ENCODE measurements around the gene ABCC9.
"Not testable (repeated sequence)": the region's sequence is repeated elsewhere in the genome, so short reads cannot be mapped to it uniquely, and the experiment has no call there.

The ABCC9 gene

DNA sequence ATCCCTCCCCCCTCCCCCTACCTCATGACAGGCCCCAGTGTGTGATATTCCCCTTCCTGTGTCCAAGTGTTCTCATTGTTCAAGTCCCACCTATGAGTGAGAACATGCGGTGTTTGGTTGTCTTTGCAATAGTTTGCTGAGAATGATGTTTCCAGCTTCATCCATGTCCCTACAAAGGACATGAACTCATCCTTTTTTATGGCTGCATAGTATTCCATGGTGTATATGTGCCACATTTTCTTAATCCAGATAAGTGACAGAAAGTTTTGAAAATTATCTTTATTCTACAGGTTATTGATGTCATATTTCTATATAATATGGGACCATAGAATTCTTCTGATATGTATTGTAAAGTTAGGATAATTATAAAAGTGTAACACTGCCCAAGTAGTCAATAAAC, 11.3 kb downstream of the ABCC9 start:
- not testable (repeated sequence) for DNase-seq

GRCh38 chr12:21925296-21925913, 15.8 kb downstream of the ABCC9 start:
- DNase-seq: no peak

DNA sequence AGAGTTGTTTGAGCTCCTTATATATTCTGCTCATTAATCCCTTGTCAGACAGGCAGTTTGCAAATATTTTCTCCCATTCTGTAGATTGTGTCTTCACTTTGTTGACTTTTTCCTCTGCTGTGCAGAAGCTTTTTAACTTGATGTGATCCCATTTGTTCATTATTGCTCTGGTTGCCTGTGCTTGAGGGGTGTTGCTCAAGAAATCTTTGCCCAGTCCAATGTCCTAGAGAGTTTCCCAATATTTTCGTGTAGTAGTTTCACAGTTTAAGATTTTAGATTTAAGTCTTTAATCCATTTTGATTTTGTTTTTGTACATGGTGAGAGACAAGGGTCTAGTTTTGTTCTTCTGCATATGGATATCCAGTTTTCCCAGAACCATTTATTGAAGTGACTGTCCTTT, 19.8 kb downstream of the ABCC9 start:
- DNase-seq: no peak

DNA sequence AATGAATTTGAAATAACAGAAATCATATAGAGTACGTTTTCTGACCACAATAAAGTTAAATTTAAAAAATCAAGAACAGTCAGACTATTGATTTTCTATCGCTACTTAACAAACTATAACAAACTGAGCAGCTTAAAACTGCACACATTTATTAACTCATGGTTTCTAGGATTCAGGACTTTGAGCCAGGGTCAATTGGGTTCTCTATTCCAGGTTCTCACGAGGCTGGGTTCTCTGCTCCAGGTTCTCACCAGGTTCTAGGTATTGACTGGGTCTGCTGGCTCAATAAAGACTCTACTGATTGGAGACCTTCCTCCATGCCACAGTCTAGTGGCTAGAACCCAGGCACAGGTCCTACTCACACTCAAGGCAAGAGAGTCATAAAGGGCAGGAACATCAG, 22.8 kb downstream of the ABCC9 start:
- no peak for DNase-seq

DNA sequence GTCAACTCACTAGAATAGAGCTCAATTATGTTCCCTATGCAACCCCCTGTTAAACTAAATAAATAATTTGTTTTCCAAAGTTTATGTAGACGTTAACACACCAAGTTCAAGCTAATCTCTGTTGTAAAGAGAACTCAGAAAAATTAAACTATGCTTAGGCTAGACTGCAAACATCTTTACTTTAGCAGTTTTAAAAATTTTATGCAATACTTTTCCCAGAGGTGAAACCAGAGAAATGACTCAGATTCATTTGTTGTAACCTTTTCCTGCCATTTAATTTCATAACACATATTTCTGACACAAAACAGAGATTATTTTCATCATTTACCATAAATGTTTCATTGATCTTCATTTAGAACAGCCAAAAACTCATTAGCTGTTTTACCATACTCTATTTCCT, 27.4 kb downstream of the ABCC9 start:
- no peak for DNase-seq

DNA sequence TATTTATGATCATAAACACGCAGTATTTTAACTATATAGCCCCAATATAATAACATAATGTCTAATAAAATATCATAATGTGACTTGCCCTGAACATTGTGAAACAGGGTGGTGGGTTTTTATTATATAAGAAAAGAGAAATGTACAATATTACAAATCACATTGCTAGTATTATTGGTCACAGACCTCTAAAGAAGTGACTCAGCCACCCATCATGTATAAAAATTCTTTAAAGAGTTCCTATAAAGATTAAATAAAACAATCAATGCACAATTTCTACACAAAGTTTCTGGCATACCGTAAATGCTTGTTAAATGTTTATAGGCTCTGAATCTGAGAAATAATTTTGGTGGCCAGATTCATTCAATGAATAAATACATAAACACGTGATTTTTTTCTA, 28.9 kb downstream of the ABCC9 start:
- DNase-seq: no peak

DNA sequence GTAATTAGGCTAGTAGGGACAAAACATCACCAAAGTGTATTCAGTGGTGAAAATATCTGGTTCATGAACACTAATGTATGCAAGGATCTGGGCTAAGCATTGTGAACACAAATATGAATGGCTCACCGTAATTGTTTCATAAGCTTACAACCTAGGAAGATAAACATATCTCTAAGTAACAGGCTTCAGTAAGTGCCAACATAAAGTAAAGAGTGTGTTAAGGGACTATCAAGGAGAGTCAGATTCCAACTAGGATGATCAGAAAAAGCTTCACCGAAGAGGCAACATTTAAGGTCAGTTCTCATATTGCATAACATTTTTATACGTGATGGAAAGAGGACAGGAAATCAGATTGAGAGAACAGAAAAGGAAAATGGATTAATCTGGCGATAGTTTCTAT, 29.4 kb downstream of the ABCC9 start:
- no peak for DNase-seq

- no peak for DNase-seq
These were observed 30.6 kb downstream of the ABCC9 start for GRCh38 chr12:21910657-21911056.

DNA sequence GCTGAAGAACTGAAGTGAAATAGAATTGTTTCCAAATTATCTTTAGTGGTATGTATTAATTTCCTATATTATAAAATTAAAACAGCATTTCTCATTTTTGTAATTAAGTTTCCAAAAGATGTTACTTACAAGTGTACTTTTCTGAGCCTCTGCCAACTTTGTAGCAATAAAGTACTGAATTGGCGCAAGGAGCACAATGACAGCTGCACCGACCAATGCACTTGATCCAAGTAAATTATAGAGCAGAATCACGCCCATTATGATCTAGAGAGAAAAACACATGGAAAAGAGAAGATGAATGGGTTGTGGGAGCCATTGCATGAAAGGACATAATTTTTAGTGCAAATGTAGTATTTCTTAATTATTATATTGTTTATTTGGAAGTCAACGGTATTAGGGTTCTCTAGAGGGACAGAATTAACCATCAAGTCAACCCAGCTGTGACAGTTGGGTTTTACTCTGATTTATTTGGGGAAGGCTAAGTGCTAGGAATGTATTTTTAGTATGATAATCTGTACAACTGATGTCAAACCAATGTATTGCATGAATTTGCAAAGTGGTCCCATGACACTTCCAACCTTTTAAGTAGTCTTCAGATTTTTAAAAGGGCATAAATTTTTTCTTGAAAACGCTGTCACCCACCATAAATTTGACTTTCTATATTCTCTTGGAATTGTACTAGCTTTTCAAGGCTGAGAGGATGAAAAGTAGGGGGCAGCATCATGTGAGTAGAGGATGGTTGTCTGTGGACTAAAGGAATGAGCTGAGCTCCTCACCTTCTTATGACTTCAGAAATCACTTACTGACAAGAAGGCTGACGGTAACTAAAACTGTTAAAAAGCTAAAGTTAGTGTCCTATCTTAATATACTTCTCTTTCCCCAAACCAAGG, 33.0 kb downstream of the ABCC9 start:
- no peak for DNase-seq

DNA sequence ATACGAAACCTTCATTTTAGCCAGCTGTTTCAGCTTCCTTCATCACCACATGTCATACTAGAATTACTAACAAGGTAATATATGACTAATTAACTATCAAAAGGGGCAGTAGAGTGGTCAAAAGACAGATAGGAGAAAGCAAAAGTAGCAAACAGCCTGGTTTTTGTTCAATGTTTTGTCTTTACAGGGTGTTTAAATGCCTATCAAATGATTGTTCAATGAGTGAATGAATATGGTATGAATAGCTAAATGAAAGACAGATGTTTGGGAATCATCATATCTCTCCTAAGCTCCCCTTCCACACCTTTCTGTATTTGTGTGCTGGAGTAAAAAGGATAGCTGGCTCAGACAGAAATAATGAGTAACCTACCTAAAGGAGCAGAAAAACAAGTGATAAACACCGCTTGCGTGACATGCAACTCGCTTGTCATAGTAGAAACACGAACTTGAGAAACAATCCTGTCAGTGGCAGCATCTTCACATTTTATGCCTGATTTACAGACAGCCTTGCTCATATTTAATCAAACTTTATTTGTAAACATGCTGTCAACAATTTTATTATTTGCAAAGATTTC, 34.2 kb downstream of the ABCC9 start:
- DNase-seq: no peak

DNA sequence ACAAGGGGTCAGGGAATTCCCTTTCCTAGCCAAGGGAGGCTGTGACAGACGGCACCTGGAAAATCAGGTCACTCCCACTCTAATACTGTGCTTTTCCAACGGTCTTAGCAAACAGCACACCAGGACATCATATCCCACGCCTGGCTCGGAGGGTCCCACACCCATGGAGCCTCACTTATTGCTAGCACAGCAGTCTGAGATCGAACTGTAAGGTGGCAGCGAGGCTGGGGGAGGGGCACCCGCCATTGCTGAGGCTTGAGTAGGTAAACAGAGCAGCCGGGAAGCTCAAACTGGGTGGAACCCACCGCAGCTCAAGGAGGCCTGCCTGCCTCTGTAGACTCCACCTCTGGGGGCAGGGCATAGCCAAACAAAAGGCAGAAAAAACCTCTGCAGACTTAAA, 41.7 kb downstream of the ABCC9 start:
- not testable (repeated sequence) for DNase-seq

DNA sequence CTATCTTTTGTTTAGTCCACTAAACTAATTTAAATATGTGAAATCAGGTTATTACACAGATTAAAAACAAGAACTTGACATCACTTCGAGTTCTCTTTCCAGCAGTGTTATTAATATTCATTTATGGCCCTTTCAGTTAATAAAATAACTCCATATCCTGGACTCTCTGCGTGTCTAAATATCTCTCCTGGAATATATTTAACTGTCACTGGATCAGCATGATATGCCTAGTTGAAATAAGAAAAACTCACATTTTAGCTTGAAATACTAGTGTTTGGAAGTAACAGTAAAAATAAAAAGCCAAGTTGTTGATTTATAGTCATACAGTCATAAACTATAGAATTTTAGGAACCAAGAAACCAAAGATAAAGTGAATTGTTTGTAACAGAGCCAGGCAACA, 45.6 kb downstream of the ABCC9 start:
- no peak for DNase-seq

GRCh38 chr12:21894792-21895595, 46.2 kb downstream of the ABCC9 start:
- DNase-seq: no peak

DNA sequence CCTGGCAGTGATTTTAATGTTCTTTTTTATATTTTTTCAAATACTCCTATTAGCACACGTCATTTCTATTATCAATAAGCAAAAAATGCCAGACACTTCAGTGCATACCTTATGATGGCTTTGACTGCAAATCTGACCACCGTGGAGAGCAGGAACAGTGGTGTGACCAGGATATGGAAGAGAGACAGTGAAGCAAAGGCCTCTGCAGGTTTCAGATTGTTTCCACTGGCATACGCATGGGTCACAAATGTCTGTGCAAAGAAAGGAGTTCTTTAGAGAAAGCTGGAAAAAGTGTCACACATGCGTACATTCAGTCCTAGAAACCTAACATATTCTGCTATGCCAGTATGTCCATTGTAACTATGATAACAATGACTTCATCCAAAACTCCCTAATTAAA, 47.3 kb downstream of the ABCC9 start:
- DNase-seq: no peak

DNA sequence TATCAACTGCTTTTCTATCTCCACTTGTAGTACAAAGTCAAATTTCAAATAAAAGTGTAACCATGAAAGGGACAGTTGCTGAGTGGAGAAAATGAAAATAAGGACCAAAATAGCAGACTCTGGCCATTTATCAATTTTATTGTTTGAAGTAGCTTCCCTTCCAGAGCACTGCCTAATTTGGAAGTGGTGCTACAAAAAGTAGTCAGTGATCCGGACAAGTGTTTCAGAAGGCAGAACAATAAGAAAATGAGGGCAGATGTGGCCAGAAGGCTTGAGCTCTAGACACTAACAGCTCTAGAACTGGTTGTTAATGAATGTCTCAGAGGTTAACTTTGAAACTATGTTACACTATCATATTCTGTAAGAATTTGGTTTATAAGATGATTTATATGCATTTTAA, 48.9 kb downstream of the ABCC9 start:
- no peak for DNase-seq

DNA sequence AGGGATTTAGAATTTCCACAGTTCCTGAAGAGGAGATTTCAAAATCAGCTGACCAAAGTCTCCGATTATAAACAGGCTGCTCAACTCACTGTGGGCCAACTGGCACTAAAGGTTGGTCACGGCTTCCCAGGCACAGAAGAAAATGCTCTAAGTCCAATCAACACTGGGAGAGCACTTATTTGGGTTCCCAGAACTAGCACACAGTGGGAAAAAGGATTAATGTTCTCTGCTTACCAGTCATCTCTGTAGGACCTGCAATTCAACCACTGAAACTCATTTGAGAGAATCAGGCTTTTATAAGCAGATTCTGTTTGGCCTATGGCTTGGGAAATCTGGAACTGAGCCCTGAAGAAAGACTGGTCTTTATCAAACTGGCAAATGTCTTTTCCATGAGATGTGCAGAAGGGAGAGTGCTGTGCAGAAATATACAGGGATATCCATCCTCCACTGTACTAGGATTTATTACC, 49.4 kb downstream of the ABCC9 start:
- DNase-seq: no peak

- DNase-seq: no peak
These were observed 52.9 kb downstream of the ABCC9 start for GRCh38 chr12:21888276-21888863.

GRCh38 chr12:21884936-21885335, 56.3 kb downstream of the ABCC9 start:
- no peak for DNase-seq

- DNase-seq: no peak
These were observed 58.6 kb downstream of the ABCC9 start for GRCh38 chr12:21882635-21883034.

GRCh38 chr12:21881965-21882364, 59.3 kb downstream of the ABCC9 start:
- no peak for DNase-seq

- no peak for DNase-seq
These were observed 61.9 kb downstream of the ABCC9 start for GRCh38 chr12:21879312-21879711.

DNA sequence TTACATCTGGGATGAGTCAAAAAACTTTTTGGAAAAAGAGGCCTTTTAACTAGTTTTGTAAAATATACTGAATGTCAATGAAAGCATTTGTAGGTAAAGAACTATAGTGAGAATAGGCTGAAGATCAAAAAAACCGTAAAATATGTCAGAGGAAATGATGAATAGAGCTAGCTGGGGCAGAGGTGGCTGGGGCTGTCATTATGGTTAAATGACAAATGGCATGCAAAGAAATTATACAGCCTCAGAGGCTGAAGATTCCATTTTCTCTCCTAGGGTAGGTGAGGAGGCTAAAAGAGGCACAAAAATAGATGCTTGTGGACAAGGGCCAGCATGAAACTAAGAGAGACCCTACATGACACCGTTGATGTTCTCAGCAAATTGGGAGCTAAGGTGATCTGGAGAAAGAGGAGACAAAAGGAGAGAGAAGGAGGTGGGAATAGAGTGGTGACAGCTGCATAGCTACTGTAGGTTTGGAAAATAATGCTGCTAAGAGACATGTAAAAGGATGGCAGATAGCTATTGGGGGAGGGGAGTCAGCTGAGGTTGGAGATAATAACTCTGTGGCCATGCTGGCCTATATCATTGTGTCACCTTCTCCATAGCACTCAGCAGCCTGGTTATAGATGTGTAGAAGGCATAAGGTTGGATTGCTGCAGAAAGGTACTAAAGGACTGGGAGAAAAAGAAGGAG, 63.8 kb downstream of the ABCC9 start:
- no peak for DNase-seq
